ENCODE data around the gene PAXX. TPM values are rescaled to one million over a fixed set of nuclear protein-coding genes. Genes with fewer than 3 reads are reported as not detected.
"Not testable (repeated sequence)": the region's sequence is repeated elsewhere in the genome, so short reads cannot be mapped to it uniquely, and the experiment has no call there.

PAXX gene
- polyA plus RNA-seq, 3 donors = 33.4 to 40.8 (median 40.4) TPM

GRCh38 chr9:137028263-137029057, 36.2 kb downstream of the PAXX start:
- DNase-seq = no peak

DNA sequence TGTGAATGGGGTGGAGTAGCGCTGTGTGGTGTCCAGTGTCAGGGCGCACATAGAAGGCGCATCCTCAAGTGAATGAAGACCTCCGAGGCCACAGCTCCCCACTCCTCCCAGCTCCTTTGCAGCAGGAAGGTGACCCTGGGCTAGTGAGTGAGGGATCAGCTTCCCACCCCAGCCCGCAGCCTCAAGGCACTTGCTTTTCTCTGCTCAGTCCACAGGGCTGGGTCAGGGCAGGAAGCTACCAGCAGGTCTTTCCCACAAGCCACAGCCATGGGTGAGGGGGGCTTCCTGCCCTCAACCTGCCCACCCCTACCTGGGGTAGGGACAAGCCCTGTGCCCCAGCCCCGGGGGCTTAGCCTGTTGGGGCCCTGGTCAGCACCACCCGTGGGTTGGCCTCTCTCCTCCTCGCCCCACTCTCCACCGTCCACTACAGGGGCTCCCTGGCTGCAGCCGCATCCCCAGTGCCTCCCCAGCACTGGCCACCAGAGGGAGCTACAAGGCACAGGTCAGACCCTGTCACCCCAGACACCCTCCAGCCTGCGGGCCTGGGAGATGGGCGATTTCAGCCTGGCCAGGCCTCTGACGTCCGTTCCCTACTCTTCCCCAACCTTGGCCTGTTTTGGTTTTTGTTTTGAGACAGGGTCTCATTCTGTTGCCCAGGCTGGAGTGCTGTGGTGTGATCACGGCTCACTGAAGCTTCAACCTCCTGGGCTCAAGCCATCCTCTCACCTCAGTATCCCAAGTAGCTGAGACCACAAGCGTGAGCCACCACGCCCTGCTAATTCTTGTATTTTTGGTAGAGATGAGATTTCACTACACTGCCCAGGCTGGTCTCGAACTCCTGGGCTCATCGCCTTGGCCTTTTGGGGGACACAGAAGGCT, 37.1 kb downstream of the PAXX start:
- no peak for DNase-seq

GRCh38 chr9:137030006-137030405, 37.8 kb downstream of the PAXX start:
- no peak for DNase-seq

GRCh38 chr9:137030538-137031527, 38.6 kb downstream of the PAXX start:
- no peak for DNase-seq

DNA sequence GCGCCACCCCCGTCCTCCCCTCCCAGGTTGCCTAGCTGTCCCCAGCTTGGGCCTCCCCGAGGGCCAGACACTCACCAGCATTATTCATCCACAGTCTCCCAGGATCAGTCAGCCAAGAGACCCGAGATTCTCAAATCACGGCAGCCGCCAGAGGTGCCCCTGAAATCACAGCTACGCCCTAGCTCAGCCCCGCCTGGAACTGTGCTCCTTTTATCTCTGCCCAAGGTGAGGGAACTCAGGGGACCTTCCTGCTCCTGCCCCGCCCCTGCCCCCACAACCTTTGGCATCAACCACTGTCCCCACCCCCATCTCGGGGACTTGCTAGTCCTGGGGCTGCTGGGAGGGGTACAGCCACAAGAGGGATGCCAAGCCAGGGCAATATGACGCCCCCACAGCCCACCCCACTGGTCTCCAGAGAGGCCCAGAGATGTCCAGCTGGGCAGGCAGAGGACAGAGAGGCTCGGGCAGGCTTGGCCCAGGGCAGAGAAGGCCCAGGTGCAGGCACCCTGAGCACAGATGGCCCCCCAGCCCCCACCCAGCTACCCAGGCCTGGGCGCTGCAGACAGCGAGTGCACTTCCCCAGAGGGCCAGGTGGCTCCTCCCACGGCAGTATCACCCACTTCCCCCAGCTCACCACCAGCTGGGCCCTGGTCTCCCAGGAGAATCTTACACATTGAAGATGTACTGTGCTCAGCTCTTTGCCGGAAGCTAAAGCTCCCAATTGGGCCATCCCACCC, 39.9 kb downstream of the PAXX start, which contains the start of gene FUT7:
TSS of gene FUT7 (minus strand) at position 185 of the 737 bp plus-strand sequence. CDS start at position 88, 97 bp downstream.
- DNase-seq = no peak

DNA sequence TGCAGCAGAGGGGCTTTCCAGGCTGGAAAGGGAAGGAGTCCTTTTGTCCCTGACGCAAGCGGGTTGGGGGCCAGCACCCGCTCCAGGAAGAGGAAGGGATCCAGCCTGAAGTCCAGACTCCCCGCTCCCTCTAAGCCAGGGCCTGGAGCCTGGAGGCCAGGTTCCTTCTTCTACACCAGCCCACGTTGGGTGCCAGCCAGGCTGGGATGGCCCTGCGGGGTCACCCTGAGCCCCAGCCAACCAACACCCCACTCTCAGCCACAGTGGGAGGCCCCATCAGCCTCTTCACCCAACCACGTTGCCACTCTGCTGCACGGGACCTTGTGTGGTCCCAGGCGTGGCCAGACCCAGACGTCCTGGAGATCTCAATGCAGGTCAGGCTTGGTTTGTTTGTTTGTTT, 40.6 kb downstream of the PAXX start:
- no peak for DNase-seq

DNA sequence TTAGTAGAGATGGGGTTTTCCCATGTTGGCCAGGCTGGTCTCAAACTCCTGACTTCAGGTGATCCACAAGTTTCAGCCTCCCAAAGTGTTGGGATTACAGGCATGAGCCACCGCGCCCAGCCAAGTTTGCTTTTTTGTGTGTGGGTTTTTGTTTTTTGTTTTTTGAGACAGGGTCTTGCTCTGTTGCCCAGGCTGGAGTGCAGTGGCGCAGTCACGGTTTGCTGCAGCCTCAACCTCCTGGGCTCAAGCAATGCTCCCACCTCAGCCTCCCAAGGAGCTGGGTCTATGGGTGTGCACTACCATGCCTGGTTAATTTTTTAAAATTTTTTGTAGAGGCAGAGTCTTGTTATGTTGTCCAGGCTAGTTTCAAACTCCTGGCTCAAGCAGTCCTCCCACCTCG, 41.3 kb downstream of the PAXX start:
- DNase-seq = not testable (repeated sequence)

DNA sequence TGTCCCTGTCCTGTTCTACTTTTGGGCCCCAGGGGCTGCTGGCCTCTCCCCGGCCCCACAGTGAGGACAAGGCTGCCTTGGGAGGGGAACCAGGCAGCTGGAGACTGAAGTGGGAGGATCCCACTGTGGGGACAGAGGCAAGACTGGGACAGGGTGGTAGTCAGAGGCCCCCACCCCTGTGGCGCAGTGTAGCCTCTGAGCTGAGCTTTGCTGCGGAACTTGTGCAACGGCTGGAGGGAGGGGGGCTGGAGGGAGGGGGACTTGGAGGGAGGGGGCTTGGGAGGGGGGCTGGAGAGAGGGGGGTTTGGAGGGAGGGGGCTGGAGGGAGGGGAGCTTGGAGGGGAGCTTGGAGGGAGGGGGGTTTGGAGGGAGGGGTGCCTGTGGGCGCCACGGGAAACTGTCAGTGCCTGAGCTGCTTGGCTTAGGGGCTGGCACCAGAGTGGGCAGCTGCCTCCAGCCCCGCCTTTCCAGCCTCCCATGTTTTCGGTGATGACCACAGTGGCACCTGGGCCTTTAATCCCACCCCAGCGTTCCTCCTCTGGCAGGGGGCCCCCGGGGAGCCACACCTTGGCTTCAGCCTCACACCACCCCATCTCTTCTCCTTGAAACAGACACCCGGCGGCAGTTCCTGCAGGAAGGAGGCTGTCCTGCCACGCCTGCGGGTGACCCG, 42.0 kb downstream of the PAXX start:
- DNase-seq = no peak

DNA sequence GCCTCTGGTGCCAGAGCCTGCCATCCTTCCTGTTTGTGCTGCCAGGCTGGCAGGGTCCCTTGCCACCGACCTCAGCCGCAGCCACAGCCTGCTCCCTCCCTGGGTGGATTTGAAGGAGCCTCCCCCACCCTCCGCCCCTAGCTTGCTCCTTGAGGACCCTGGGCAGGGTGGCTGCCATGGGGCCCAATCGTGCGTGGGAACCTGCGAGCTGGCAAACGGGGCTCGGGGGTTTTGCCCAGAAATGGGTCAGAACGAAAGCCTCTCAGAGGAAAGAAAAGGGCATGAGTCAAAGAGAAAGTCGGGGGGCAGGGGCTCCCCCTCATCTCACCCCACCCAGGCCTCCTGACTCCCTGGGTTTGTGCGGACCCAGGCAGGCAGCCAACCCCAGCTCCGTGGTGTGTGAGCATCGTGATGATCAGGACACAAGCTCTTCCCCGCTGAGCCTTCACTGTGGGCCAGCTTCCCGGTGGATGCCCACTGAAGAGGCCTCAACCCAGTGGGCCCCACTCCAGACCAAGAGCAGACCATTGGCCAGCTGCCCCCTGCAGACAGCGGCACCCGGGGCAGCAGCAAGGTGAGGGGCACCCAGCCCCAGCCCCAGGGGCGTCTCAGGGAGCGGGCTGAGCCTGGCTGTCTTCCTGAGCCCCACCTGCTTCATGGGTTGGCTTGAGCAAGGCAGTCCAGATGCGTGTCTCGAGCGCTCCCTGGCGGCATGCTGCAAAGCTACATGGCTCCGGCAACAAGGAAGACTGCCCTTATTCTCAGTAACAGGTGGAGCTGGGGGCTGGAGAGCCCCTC, 42.7 kb downstream of the PAXX start:
- peak; percentile 77 for DNase-seq

- DNase-seq = no peak
These were observed 43.2 kb downstream of the PAXX start for GRCh38 chr9:137035507-137035834.

GRCh38 chr9:137035937-137036336, 43.7 kb downstream of the PAXX start:
- DNase-seq = no peak

GRCh38 chr9:137037035-137037434, 44.8 kb downstream of the PAXX start:
- no peak for DNase-seq

DNA sequence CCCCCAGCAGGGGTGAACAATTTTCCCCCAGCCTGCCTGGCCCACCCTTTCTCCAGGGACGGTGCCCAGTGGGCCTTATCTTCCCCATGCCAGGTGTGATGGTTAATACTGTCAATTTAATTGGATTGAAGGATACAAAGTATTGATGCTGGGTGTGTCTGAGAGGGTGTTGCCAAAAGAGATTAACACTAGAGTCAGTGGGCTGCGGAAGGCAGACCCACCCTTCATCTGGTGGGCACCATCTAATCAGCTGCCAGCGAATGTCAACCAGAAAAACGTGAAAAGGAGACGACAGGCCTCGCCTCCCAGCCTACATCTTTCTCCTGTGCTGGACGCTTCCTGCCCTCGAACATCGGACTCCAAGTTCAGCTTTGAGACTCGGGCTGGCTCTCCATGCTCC, 45.3 kb downstream of the PAXX start:
- no peak for DNase-seq

- no peak for DNase-seq
These were observed 46.7 kb downstream of the PAXX start for GRCh38 chr9:137038916-137039315.

GRCh38 chr9:137039611-137040366, 47.6 kb downstream of the PAXX start:
- DNase-seq = no peak

- no peak for DNase-seq
These were observed 48.3 kb downstream of the PAXX start for GRCh38 chr9:137040568-137040967.

DNA sequence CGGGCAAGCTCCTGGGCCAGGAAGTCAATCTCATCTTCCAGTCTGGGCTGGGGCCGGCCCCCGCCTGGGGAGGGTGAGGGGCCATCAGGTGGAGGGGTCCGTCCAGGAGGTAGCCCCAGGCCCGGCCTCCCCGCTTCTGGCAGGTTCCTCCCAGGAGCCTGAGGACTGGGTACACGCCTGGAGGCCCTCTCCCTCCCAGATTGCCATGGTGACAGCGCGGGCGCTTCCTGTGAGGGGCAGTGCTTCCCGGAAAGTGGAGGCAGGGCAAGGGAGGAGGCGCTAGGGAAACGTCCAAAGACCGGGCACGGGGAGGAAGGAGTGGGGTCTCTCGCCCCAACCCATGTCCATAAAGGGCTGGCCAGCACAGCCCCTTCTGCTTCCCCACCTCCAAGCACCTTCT, 48.9 kb downstream of the PAXX start:
- DNase-seq = no peak

GRCh38 chr9:137042751-137043727, 50.8 kb downstream of the PAXX start:
- no peak for DNase-seq

All from renal pelvis (tissue), 4 donors.